Mesenchymal stem cell (in vitro differentiated cells and primary cell): ENCODE results near the gene RBM23.

Experiments
- DNase-seq: peaks from one replicate; pipeline ENCODE4 v3.0.0-alpha.2; 2013
- H2AFZ ChIP-seq: one replicate; pipeline ENCODE4 v1.6.1; 2013; ENCODE audit warnings: low read depth, mild to moderate bottlenecking, control low read depth, inconsistent platforms, low read length, moderate library complexity
- H2AK5ac ChIP-seq: 2 replicates; pipeline ENCODE4 v1.6.1; 2013; ENCODE audit warnings: low read length, moderate library complexity, mild to moderate bottlenecking, inconsistent platforms; ENCODE audit not compliant: severe bottlenecking
- H2BK120ac ChIP-seq: one replicate; pipeline ENCODE4 v1.6.1; 2013; ENCODE audit warnings: low read depth, mild to moderate bottlenecking, inconsistent platforms, low read length, moderate library complexity
- H2BK12ac ChIP-seq, 2 experiments: one replicate each; pipeline ENCODE4 v1.6.1; 2013; ENCODE audit warnings: inconsistent platforms in 2 of 2, low read length in 2 of 2, mild to moderate bottlenecking in 2 of 2, moderate library complexity in 2 of 2, control low read depth in 1 of 2
- H2BK15ac ChIP-seq: one replicate; pipeline ENCODE4 v1.6.1; 2013; ENCODE audit warnings: mild to moderate bottlenecking, low read depth, inconsistent platforms; ENCODE audit not compliant: poor library complexity, severe bottlenecking
- H2BK5ac ChIP-seq: 2 replicates; pipeline ENCODE4 v1.6.1; 2013; ENCODE audit warnings: low read depth, mild to moderate bottlenecking, low read length, control low read depth, inconsistent platforms; ENCODE audit not compliant: poor library complexity, severe bottlenecking
- H3K14ac ChIP-seq, 2 experiments: one replicate each; pipeline ENCODE4 v1.6.1; 2013; ENCODE audit warnings: inconsistent platforms in 2 of 2, low read length in 2 of 2, control low read depth in 1 of 2, mild to moderate bottlenecking in 1 of 2, moderate library complexity in 1 of 2
- H3K18ac ChIP-seq, 2 experiments: one replicate each; pipeline ENCODE4 v1.6.1; 2013; ENCODE audit warnings: inconsistent platforms in 2 of 2, low read length in 2 of 2, control low read depth in 1 of 2, low read depth in 1 of 2, mild to moderate bottlenecking in 1 of 2
- H3K23ac ChIP-seq, 2 experiments: one replicate each; pipeline ENCODE4 v1.6.1; 2013; ENCODE audit warnings: inconsistent platforms in 2 of 2, low read length in 2 of 2, mild to moderate bottlenecking in 2 of 2, moderate library complexity in 2 of 2, control low read depth in 1 of 2
- H3K27ac ChIP-seq: 2 replicates; pipeline ENCODE4 v1.5.1; 2013; ENCODE audit warnings: mild to moderate bottlenecking, moderate library complexity, low read length, control low read depth, inconsistent platforms; ENCODE audit not compliant: poor library complexity, severe bottlenecking
- H3K27me3 ChIP-seq, 2 experiments: 2 replicates each; pipeline versions ENCODE4 v1.6.1 to v1.7.0; 2013; ENCODE audit warnings: low read length in 2 of 2, mild to moderate bottlenecking in 2 of 2, moderate library complexity in 2 of 2, control low read depth in 1 of 2, inconsistent platforms in 1 of 2; ENCODE audit not compliant: control insufficient read depth in 1 of 2, insufficient read depth in 1 of 2
- H3K36me3 ChIP-seq, 2 experiments: 2 replicates each; pipeline versions ENCODE4 v1.6.1 to v1.7.0; 2013; ENCODE audit warnings: low read length in 2 of 2, control low read depth in 1 of 2, inconsistent platforms in 1 of 2, low read depth in 1 of 2, mild to moderate bottlenecking in 1 of 2; ENCODE audit not compliant: insufficient read depth in 2 of 2, control insufficient read depth in 1 of 2
- H3K4ac ChIP-seq, 2 experiments: one replicate each; pipeline ENCODE4 v1.6.1; 2013; ENCODE audit warnings: inconsistent platforms in 2 of 2, low read length in 2 of 2, mild to moderate bottlenecking in 2 of 2, moderate library complexity in 2 of 2, control low read depth in 1 of 2, low read depth in 1 of 2
- H3K4me1 ChIP-seq: 2 replicates; pipeline ENCODE4 v1.6.1; 2013; ENCODE audit warnings: low read depth, low read length, control low read depth; ENCODE audit not compliant: control insufficient read depth, insufficient read depth
- H3K4me2 ChIP-seq: 2 replicates; pipeline ENCODE4 v1.6.1; 2013; ENCODE audit warnings: low read length, mild to moderate bottlenecking, inconsistent platforms; ENCODE audit not compliant: poor library complexity, severe bottlenecking
- H3K4me3 ChIP-seq, 2 experiments: 2 replicates each; pipeline versions ENCODE4 v1.5.1 to v1.7.0; 2013; ENCODE audit warnings: low read length in 2 of 2, mild to moderate bottlenecking in 2 of 2, control low read depth in 1 of 2, low read depth in 1 of 2; ENCODE audit not compliant: insufficient read depth in 1 of 2
- H3K79me1 ChIP-seq: replicated peaks from 2 replicates; pipeline ENCODE4 v1.6.1; 2013; ENCODE audit warnings: mild to moderate bottlenecking, control low read depth, low read length, inconsistent platforms; ENCODE audit not compliant: poor library complexity, severe bottlenecking
- H3K9ac ChIP-seq: 2 replicates; pipeline ENCODE4 v1.7.0; 2013; ENCODE audit warnings: mild to moderate bottlenecking, low read length, moderate library complexity
- H3K9me3 ChIP-seq: 2 replicates; pipeline ENCODE4 v1.7.0; 2013; ENCODE audit warnings: mild to moderate bottlenecking, low read length; ENCODE audit not compliant: control insufficient read depth
- H4K8ac ChIP-seq: one replicate; pipeline ENCODE4 v1.6.1; 2013; ENCODE audit warnings: inconsistent platforms, mild to moderate bottlenecking, low read length, moderate library complexity
- H4K91ac ChIP-seq: one replicate; pipeline ENCODE4 v1.6.1; 2013; ENCODE audit warnings: mild to moderate bottlenecking, low read length, inconsistent platforms
- WGBS: methylation state at CpG from one replicate; pipeline ENCODE4 v1.1.7; 2013; ENCODE audit warnings: mixed read lengths; 5-methylcytosine and 5-hydroxymethylcytosine counted together

The RBM23 gene

GRCh38 chr14:22878271-22879246 lies 40.4 kb downstream of the RBM23 start:
- peaks cover 19% of the 10 kb centered on the region for H3K4me1 ChIP-seq
- H3K9me3 ChIP-seq = no peaks in the 10 kb centered on the region
- no peak overlapping the region for H3K18ac ChIP-seq
- no peak overlapping the region for H2AK5ac ChIP-seq
- H3K27me3 ChIP-seq = peaks cover 0 to 11% of the 10 kb centered on the region in 2 experiments
- H4K8ac ChIP-seq = no peak overlapping the region
- H2BK15ac ChIP-seq = no peak overlapping the region
- no peak overlapping the region for H4K91ac ChIP-seq
- H2BK5ac ChIP-seq = no peak overlapping the region
- no peak for DNase-seq
- H3K14ac ChIP-seq = no peak overlapping the region
- peaks cover 35% of the 10 kb centered on the region for H3K79me1 ChIP-seq
- H2BK120ac ChIP-seq = no peak overlapping the region
- H3K4me3 ChIP-seq = no peak overlapping the region
- no peak overlapping the region for H3K23ac ChIP-seq
- H3K4me2 ChIP-seq = no peak overlapping the region
- H2AFZ ChIP-seq = no peak overlapping the region
- H3K27ac ChIP-seq = no peak overlapping the region
- no peak overlapping the region for H2BK12ac ChIP-seq
- H3K36me3 ChIP-seq = peaks cover 57 to 62% of the 10 kb centered on the region in 2 experiments
- WGBS = 91% methylated on average over 7 of the region's 8 CpGs
- peak overlapping the region; percentile 26 for H3K9ac ChIP-seq
- H3K4ac ChIP-seq = no peak overlapping the region

DNA sequence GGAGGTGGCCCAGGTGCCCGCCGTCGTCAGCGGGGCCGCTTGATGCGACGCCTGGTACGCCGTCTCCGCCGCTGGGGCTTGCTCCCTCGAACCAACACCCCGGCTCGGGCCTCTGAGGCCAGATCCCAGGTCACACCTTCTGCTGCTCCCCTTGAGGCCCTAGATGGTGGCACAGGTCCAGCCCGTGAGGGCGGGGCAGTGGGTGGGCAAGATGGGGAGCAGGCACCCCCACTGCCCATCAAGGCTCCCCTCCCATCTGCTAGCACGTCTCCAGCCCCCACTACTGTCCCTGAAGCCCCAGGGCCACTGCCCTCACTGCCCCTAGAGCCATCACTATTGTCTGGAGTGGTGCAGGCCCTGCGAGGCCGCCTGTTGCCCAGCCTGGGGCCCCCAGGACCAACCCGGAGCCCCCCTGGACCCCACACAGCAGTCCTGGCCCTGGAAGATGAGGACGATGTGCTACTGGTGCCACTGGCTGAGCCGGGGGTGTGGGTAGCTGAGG lies 41.9 kb downstream of the RBM23 start:
- H3K27ac ChIP-seq = no peak overlapping the region
- no peak for DNase-seq
- no peak overlapping the region for H2BK12ac ChIP-seq
- H3K79me1 ChIP-seq = peaks cover 35% of the 10 kb centered on the region
- H3K23ac ChIP-seq = no peak overlapping the region
- H4K91ac ChIP-seq = no peak overlapping the region
- no peaks in the 10 kb centered on the region for H3K9me3 ChIP-seq
- H3K4me3 ChIP-seq = no peak overlapping the region
- WGBS = 96% methylated on average over 21 of the region's 22 CpGs
- no peak overlapping the region for H2BK120ac ChIP-seq
- no peaks in the 10 kb centered on the region for H3K27me3 ChIP-seq
- H2AK5ac ChIP-seq = no peak overlapping the region
- H3K18ac ChIP-seq = no peak overlapping the region
- peaks cover 61 to 65% of the 10 kb centered on the region in 2 experiments for H3K36me3 ChIP-seq
- no peak overlapping the region for H2BK15ac ChIP-seq
- H3K4me2 ChIP-seq = no peak overlapping the region
- H2AFZ ChIP-seq = no peak overlapping the region
- no peak overlapping the region for H3K4ac ChIP-seq
- H4K8ac ChIP-seq = no peak overlapping the region
- no peak overlapping the region for H3K14ac ChIP-seq
- H3K9ac ChIP-seq = no peak overlapping the region
- H3K4me1 ChIP-seq = peaks cover 12% of the 10 kb centered on the region
- H2BK5ac ChIP-seq = no peak overlapping the region

- no peak overlapping the region for H2AFZ ChIP-seq
- H3K4me1 ChIP-seq = peaks cover 12% of the 10 kb centered on the region
- no peak for DNase-seq
- H2BK12ac ChIP-seq = no peak overlapping the region
- H3K14ac ChIP-seq = no peak overlapping the region
- H2AK5ac ChIP-seq = no peak overlapping the region
- H3K9me3 ChIP-seq = no peaks in the 10 kb centered on the region
- no peak overlapping the region for H3K27ac ChIP-seq
- H3K23ac ChIP-seq = peak overlapping the region in 1 of 2 experiments; percentile 57
- H3K4me2 ChIP-seq = no peak overlapping the region
- no peak overlapping the region for H2BK15ac ChIP-seq
- no peak overlapping the region for H4K8ac ChIP-seq
- H3K4ac ChIP-seq = no peak overlapping the region
- peaks cover 35% of the 10 kb centered on the region for H3K79me1 ChIP-seq
- H2BK120ac ChIP-seq = no peak overlapping the region
- peaks cover 61 to 65% of the 10 kb centered on the region in 2 experiments for H3K36me3 ChIP-seq
- no peak overlapping the region for H3K4me3 ChIP-seq
- no peak overlapping the region for H3K9ac ChIP-seq
- WGBS = 98% methylated on average over 20 of the region's 20 CpGs
- no peak overlapping the region for H3K18ac ChIP-seq
- no peaks in the 10 kb centered on the region for H3K27me3 ChIP-seq
- H2BK5ac ChIP-seq = no peak overlapping the region
- peak overlapping the region; percentile 21 for H4K91ac ChIP-seq
Measured at GRCh38 chr14:22875748-22876319, 43.1 kb downstream of the RBM23 start.
